ENCODE measurements around the gene TREM1. TPM values are rescaled to one million over a fixed set of nuclear protein-coding genes. Genes with fewer than 3 reads are reported as not detected.

Gene TREM1
- polyA plus RNA-seq, 1 donor (not counting 4 experiments of a cell fraction or from before 2014, with no cell fraction given): not detected

- no peaks in the 10 kb centered on the region for H3K9me3 ChIP-seq (ENCODE audit: control insufficient read depth, low read depth, low read length)
- FAIRE-seq: no peak
- dilution Hi-C loops (cut with MboI; ENCODE audit: extremely low pct_ligation_motif_present, low sequenced_read_pairs): no loop called here
These were observed 13.8 kb downstream of the TREM1 start for GRCh38 chr6:41272591-41273240.

GRCh38 chr6:41271901-41272395 is 14.5 kb downstream of the TREM1 start:
- no peak overlapping the region for H3K4me2 ChIP-seq (ENCODE audit: control insufficient read depth, extremely low read depth, insufficient read depth, low read depth, low read length)
- H3K9me3 ChIP-seq (ENCODE audit: control insufficient read depth, low read depth, low read length): no peaks in the 10 kb centered on the region
- no peaks in the 10 kb centered on the region for H3K36me3 ChIP-seq (ENCODE audit: control insufficient read depth in 2 of 2, extremely low read depth in 1 of 2, insufficient read depth in 2 of 2, low read length in 2 of 2)
- dilution Hi-C loops (cut with MboI; ENCODE audit: extremely low pct_ligation_motif_present, low sequenced_read_pairs): no loop called here
- H3K27me3 ChIP-seq (ENCODE audit: control insufficient read depth, extremely low read depth, insufficient read depth, low read length): peaks cover 6% of the 10 kb centered on the region
- DNase-seq (ENCODE audit: low read depth, low spot score) (no peak), FAIRE-seq (no peak)
- no peak overlapping the region for H3K9ac ChIP-seq (ENCODE audit: control insufficient read depth, extremely low read depth, insufficient read depth, low read length)
- no peaks in the 10 kb centered on the region for H3K4me1 ChIP-seq (ENCODE audit: control insufficient read depth, extremely low read depth, insufficient read depth, low read length)
- H4K20me1 ChIP-seq (ENCODE audit: control insufficient read depth, extremely low read depth, insufficient read depth, low read length): no peaks in the 10 kb centered on the region
- H2AFZ ChIP-seq (ENCODE audit: control insufficient read depth, low read length): no peak overlapping the region
- no peak overlapping the region for H3K4me3 ChIP-seq (ENCODE audit: control insufficient read depth in 2 of 3, extremely low read depth in 1 of 3, insufficient read depth in 2 of 3, low read depth in 1 of 3, low read length in 3 of 3)
- no peak overlapping the region for H3K27ac ChIP-seq (ENCODE audit: control insufficient read depth, insufficient read depth, low read length)
- TF ChIP-seq, protein P1, sequence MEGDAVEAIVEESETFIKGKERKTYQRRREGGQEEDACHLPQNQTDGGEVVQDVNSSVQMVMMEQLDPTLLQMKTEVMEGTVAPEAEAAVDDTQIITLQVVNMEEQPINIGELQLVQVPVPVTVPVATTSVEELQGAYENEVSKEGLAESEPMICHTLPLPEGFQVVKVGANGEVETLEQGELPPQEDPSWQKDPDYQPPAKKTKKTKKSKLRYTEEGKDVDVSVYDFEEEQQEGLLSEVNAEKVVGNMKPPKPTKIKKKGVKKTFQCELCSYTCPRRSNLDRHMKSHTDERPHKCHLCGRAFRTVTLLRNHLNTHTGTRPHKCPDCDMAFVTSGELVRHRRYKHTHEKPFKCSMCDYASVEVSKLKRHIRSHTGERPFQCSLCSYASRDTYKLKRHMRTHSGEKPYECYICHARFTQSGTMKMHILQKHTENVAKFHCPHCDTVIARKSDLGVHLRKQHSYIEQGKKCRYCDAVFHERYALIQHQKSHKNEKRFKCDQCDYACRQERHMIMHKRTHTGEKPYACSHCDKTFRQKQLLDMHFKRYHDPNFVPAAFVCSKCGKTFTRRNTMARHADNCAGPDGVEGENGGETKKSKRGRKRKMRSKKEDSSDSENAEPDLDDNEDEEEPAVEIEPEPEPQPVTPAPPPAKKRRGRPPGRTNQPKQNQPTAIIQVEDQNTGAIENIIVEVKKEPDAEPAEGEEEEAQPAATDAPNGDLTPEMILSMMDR (optimal IDR thresholded peaks at IDR 0.05 in 1 of 3, IDR thresholded peaks at IDR 0.05 in 1 of 3, conservative IDR thresholded peaks at IDR 0.05 in 1 of 3; ENCODE audit: extremely low read depth in 1 of 3, insufficient read depth in 2 of 3, low read length in 3 of 3): no peak
- TF ChIP-seq EZH2 (IDR thresholded peaks at IDR 0.05; ENCODE audit: low read length): no peak
- no peaks in the 10 kb centered on the region for H3K79me2 ChIP-seq (ENCODE audit: control insufficient read depth, insufficient read depth, low read length)
- H3K9me1 ChIP-seq (ENCODE audit: control insufficient read depth, extremely low read depth, insufficient read depth, low read length): no peaks in the 10 kb centered on the region

More at GRCh38 chr6:41272591-41273240, 13.8 kb downstream of the TREM1 start:
- H3K27me3 ChIP-seq (ENCODE audit: control insufficient read depth, extremely low read depth, insufficient read depth, low read length): peaks cover 9% of the 10 kb centered on the region
- H4K20me1 ChIP-seq (ENCODE audit: control insufficient read depth, extremely low read depth, insufficient read depth, low read length): no peaks in the 10 kb centered on the region
- no peak for TF ChIP-seq EZH2 (IDR thresholded peaks at IDR 0.05; ENCODE audit: low read length)
- TF ChIP-seq, protein P1 (optimal IDR thresholded peaks at IDR 0.05 in 1 of 3, IDR thresholded peaks at IDR 0.05 in 1 of 3, conservative IDR thresholded peaks at IDR 0.05 in 1 of 3; ENCODE audit: extremely low read depth in 1 of 3, insufficient read depth in 2 of 3, low read length in 3 of 3): no peak
- no peak overlapping the region for H3K9ac ChIP-seq (ENCODE audit: control insufficient read depth, extremely low read depth, insufficient read depth, low read length)
- no peak overlapping the region for H3K27ac ChIP-seq (ENCODE audit: control insufficient read depth, insufficient read depth, low read length)
- H3K4me2 ChIP-seq (ENCODE audit: control insufficient read depth, extremely low read depth, insufficient read depth, low read depth, low read length): no peak overlapping the region
- H2AFZ ChIP-seq (ENCODE audit: control insufficient read depth, low read length): no peak overlapping the region
- no peaks in the 10 kb centered on the region for H3K9me1 ChIP-seq (ENCODE audit: control insufficient read depth, extremely low read depth, insufficient read depth, low read length)
- no peak overlapping the region for H3K4me3 ChIP-seq (ENCODE audit: control insufficient read depth in 2 of 3, extremely low read depth in 1 of 3, insufficient read depth in 2 of 3, low read depth in 1 of 3, low read length in 3 of 3)
- no peaks in the 10 kb centered on the region for H3K36me3 ChIP-seq (ENCODE audit: control insufficient read depth in 2 of 2, extremely low read depth in 1 of 2, insufficient read depth in 2 of 2, low read length in 2 of 2)
- DNase-seq (ENCODE audit: low read depth, low spot score): no peak
- H3K79me2 ChIP-seq (ENCODE audit: control insufficient read depth, insufficient read depth, low read length): no peaks in the 10 kb centered on the region
- no peaks in the 10 kb centered on the region for H3K4me1 ChIP-seq (ENCODE audit: control insufficient read depth, extremely low read depth, insufficient read depth, low read length)
